GM08714 (cell line): Measurements from ENCODE around the gene MCOLN1.

Experiments used
- H3K4me3 ChIP-seq: fragments of 200-500 bp; sonication (Bioruptor generic); 2 replicates; pipeline ENCODE4 v1.5.1; 2014; ENCODE audit warnings: mild to moderate bottlenecking, low read length, inconsistent platforms
- ZNF274 ChIP-seq: IDR thresholded peaks from 2 replicates; pipeline ENCODE4 v1.6.1; 2012; ENCODE audit warnings: mild to moderate bottlenecking, low read depth, low read length

The MCOLN1 gene

DNA sequence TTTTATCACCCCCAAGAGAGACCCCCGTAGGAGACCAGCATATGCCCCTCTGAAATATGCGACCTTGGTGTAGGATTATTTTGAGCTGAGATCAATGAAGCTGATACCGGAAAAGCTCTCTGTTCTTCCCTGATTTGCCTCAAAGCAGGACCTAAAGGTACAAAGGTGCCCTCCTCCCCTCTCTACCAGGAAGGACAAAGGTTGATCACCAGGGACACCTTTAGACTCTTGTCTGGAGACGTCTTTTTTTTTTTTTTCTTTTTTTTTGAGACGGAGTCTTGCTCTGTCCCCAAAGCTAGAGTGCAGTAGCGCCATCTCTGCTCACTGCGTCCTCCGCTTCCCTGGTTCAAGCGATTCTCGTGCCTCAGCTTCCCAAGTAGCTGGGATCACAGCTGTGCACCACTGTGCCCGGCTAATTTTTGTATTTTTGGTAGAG lies 32.8 kb upstream of the MCOLN1 start:
- no peak overlapping the region for H3K4me3 ChIP-seq
- TF ChIP-seq ZNF274 = no peak

DNA sequence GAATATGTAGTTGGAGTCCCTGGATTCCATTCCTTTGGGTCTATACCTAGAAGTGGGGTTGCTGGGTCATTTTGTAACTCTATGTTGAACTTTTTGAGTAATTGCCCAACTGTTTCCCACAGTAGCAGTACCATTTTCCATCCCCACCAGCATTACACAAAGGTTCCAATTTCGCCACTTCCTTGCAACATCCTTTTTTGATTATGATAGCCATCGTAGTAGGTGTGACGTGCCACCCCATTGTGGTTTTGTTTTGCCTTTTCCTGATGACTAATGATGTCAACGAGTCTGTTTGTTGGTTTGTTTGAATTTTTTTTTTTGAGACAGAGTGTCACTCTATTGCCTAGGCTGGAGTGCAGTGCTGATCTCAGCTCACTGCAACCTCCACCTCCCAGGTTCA lies 30.3 kb upstream of the MCOLN1 start:
- no peak overlapping the region for H3K4me3 ChIP-seq
- no peak for TF ChIP-seq ZNF274

DNA sequence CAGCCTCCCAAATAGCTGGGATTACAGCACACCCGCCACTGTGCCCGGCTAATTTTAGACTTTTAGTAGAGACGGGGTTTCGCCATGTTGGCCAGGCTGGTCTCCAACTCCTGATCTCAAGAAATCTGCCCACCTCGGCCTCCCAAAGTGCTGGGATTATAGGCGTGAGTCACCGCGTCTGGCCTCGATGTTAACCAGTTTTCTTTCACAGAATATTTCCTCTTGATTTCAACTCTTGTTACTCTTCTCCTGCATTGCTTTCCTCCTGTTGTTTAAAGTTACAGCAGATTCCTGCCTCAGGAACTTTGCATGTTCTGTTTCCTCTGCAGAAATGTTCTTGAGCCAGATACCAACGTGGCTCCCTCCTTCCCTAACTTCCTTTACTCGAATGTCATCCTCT lies 29.9 kb upstream of the MCOLN1 start:
- no peak for TF ChIP-seq ZNF274
- no peak overlapping the region for H3K4me3 ChIP-seq

DNA sequence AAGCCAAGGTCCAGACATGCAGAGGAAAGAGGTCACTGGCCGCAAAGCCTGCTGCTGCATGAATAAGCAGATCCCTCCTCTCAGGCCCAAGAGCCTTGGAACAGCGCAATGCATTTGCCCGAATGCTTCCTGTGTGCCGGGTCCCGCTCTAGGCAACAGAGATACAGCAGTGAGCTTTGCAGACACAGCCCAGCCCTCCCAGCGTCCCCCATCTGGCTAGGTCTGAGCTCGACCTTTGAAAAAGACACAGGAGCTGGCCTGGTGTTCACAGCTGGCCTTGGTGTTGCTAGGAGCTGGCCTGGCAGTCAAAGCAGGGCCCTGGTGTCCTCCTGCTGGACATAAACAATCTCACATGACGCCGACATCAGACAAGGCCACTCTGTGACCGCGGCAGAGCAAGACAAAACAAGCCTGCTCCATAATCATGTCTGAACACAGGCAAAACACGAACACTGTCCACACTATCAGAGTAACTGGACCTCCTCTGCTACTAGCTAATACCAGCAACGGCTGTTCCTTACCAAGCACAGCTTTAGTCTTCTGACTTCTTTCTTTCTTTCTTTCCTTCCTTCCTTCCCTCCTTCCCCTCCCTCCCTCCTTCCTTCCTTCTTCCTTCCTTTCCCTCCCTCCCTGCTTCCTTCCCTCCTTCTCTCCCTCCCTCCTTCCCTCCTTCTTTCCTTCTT lies 27.9 kb upstream of the MCOLN1 start:
- TF ChIP-seq ZNF274 = no peak

DNA sequence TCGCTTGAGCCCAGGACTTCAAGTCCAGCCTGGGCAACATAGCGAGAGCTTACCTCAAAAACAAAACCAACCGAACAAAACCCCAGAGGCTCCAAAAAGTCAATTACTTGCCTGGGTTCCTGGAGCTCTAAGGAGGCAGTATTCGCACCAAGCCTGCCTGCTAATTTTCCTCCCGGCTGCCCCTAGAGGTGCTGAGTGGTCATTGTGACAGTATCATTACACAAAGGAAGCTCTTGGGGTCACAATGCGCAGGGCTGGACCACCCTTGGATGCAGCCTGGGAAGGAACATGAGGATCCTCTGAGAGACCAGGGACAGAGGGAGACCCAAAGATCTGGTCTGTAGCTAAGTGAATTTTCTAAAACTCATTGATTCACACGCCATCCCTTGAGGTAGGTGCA lies 25.1 kb upstream of the MCOLN1 start:
- H3K4me3 ChIP-seq = no peak overlapping the region
- TF ChIP-seq ZNF274 = no peak

More for the DNA sequence above, 27.9 kb upstream of the MCOLN1 start:
- no peak overlapping the region for H3K4me3 ChIP-seq

DNA sequence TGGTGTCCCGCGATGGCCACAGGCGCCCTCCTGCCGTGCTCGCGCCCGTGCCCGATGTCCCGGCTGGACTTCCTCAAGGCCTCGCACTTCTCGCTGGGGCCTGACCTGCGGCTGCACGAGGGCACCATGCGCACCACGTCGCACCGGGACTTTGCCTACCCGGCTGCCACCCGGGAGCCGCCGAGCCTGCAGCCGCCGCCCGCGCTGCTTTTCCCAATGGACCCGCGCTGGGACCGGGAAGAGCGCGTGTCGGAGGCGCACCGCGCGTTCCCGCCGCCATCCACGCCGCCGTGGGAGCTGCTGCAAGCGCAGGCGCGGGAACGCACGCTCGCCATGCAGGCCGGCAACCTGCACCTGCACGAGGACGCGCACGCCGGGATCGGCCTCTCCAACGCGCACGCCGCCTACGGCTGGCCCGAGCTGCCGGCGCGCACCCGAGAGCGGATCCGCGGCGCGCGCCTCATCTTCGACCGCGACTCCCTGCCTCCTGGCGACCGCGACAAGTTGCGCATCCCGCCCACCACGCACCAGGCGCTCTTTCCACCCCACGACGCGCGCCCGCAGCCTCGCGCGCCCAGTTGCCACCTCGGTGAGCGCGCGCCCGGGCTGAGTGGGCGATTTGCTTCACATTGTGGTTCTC lies 21.5 kb upstream of the MCOLN1 start:
- no peak for TF ChIP-seq ZNF274
- peak overlapping the region; percentile 1; the same call in 1 of the 2 replicates for H3K4me3 ChIP-seq

DNA sequence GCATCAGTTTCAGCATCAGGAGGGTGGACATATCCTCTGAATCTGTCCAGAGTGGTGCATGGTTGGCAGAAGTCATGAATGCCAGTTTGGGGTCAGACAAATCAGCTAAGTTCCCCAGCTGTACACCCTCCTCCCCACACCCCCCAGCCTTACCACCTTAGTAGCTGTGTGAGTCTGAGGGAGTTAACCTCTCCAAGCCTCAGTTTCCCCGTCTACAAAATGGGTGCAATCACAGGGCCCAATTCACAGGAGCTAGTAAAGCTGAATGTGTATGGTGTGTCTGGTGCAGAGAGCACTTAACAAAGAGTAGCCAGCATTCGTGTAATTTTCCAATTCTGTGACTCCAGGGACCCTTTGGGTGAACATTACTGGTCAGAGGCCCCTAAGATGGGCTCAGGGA lies 19.9 kb upstream of the MCOLN1 start:
- H3K4me3 ChIP-seq = no peak overlapping the region
- no peak for TF ChIP-seq ZNF274

DNA sequence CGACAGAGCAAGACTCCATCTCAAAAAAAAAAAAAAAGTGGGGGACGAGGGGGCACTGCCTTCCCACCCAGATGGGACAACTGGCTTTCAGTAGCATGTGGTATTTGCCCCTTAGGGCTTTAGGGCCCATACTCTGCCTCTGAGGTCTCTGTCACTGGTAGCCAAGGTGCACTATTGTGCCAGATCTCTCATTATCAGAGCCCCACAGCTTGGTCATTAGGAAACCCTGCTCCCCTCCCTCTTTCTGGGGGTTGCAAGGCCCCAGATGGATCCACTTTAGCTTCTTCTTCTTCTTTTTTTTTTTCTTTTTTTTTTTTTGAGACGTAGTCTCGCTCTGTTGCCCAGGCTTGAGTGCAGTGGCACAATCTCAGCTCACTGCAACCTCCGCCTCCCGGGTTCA lies 17.7 kb upstream of the MCOLN1 start:
- no peak overlapping the region for H3K4me3 ChIP-seq
- no peak for TF ChIP-seq ZNF274

DNA sequence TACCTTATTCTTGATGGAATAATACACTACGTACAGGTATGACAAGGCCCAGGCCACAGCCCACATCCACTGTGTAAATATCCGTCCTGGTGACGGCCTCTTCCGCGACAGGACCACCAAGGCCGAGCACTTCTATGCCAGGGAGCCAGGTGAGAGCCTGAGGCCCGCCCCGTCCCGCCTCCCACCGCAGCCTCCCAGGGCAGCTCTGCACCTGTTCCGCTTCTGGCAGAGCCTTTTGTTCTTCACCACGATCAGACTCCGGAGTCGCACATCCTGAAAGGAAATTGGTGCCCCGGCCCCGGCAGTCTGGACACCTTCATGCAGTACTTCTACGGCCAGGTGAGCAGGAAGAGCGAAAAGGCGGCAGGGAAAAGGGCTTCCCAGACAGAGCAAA lies 17.1 kb upstream of the MCOLN1 start:
- no peak for TF ChIP-seq ZNF274
- no peak overlapping the region for H3K4me3 ChIP-seq

DNA sequence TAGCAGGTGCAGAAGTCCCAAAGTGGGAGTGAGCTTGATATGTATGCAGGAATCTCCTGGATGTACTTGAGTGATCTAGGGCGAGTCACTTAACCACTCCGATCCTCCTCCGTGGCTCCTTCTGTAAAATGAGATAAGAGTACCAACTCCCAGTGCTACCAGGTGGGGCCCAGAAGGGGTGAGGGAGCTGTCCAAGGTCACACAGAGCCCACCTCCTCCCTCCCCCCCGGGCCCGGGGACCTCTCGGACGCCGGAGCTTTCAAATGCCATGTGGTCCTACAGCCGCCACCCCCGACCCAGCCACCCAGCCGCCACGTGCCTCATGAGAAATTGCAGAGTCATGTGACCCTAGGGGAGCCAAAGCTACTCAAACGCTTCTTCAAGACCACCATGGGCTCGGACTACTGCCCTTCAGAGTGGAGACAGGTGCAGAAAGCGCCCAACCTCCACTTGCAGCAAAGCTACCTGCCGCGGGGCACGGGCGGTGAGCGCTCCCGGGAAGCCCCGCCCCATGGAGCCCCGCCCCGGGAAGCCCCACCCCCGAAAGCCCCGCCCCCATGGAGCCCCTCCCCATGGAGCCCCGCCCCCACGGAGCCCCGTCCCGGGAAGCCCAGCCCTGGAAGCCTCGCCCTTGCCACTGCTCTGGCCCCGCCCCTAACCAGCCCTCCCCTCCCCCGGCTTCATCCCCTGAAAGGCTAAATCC lies 16.6 kb upstream of the MCOLN1 start:
- no peak overlapping the region for H3K4me3 ChIP-seq
- TF ChIP-seq ZNF274 = no peak

DNA sequence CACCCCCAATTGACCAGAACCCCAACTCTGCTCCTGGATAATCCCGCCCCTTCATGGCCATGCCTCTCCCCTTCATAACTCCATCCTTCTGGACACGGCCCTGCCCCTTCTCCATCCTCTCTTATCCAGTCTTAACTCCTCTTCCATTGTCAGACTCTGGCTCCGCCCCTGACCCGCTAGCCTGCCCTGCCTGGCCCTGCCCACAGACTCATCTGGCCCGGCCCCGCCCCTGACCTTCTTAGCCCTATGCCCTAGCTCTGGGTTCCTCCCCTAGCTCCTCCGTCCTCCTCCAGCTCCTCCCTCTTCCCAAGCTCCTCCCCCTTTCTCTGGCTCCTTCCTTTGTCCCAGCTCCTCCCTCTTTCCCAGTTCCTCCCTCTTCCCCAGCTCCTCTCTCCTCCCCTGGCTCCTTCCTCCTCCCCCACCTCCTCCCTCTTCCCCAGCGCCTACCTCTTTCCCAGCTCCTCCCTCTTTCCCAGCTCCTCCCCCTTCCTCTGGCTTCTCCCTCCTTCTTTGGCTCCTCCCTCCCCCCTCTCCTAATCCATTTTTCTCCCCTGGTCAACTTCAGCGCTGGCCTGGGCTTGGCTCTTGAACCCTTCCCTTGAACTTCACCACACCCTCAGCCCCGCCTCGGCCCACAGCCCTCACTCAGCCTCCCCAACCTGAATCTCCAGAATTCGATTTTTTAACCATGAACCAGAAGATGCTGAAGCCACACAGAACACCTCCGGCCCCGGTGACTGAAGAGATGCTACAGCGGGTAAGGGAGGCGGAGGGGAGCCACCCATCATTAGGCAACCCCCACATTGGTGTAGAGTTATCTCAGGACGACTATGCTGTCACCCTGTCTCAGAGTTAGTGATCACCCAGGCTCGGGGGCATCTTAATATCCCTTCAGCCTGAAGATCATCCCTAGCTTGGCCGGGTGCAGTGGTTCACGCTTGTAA lies 15.8 kb upstream of the MCOLN1 start:
- TF ChIP-seq ZNF274 = no peak
- H3K4me3 ChIP-seq = no peak overlapping the region

DNA sequence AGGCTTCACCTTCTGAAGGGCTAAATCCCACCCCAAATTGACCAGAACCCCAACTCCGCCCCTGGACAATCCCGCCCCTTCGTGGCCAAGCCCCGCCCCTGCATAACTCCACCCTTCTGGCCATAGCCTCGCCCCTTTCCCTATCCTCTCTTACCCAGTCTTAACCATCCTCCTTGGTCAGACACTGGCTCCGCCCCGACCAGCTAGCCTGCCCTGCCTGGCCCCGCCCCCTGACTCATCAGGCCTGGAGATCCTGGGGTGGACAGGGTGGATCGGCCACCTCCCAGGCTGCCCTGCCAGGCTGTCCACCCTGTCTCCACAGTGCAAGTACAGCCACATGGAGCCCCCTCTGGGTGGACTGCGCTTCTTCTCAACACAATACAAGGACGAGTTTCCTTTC lies 14.5 kb upstream of the MCOLN1 start:
- no peak for TF ChIP-seq ZNF274
- H3K4me3 ChIP-seq = no peak overlapping the region

DNA sequence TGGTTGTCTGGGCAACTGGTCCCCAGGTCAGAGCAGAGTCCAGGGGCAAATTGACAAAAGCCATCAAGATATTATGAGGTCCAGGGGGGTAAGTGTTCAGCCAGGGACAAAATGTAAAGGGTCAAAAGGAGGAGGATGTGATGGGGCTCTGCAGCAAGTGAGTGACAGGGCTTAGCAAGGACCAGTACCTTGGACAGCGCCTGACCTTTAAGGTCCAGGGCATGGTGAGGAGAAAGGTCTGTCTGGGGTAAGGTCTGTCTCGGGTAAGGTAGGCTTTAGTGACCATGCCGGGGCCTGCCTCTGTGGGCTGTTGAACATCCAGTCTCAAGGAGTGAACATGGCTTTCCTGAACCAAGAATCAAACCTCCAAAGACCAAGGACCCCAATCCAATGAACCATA lies 12.8 kb upstream of the MCOLN1 start:
- H3K4me3 ChIP-seq = no peak overlapping the region
- TF ChIP-seq ZNF274 = no peak

DNA sequence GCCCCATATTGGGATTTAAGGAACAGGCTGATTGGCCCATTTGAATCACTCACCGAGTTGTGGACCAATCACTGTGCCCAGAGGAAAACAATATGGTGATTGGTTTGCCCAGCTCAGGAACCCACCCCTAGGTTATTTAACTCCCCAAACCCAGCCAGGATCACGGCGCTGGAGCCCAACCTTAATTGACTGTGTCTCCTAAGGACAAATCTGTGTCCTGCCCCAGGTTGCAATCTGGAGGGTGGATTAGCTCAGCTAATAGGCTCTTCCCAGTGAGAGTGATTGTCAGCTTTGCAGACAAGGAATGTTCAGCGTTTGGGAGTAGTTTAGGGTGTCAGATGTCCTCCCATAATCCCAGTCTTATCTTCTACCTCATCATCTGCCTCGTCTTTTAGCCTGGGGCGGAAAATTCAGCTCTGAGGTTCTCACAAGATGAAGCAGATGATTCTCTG lies 10.0 kb upstream of the MCOLN1 start:
- no peak for TF ChIP-seq ZNF274
- H3K4me3 ChIP-seq = no peak overlapping the region
